Peyer's patch (tissue), 4 donors: Measurements from ENCODE around the gene FSTL5.

Source experiments
- CTCF ChIP-seq, 6 experiments: fragments of 450-650 bp in 4 of 6; fragments of 200-600 bp in 2 of 6; sonication (generic) in 1 of 6; IDR thresholded peaks; one replicate each; pipeline ENCODE4 v1.5.1; 2017 to 2019; ENCODE audit warnings: antibody characterized with exemption in 6 of 6, mild to moderate bottlenecking in 3 of 6, moderate library complexity in 1 of 6
- POLR2A ChIP-seq, 2 donors: fragments of 450-650 bp; IDR thresholded peaks; one replicate each; pipeline ENCODE4 v1.5.1; 2017; ENCODE audit warnings: antibody characterized with exemption in 2 of 2, mild to moderate bottlenecking in 2 of 2, moderate library complexity in 2 of 2

GRCh38 chr4:161604516-161605300, 559.1 kb downstream of the FSTL5 start:
- TF ChIP-seq CTCF (IDR thresholded peaks at IDR 0.05) = no peak
- TF ChIP-seq POLR2A (IDR thresholded peaks at IDR 0.05) = no peak
